RWPE1 (cell line): Measurements from ENCODE around the gene MRPL34.

ENCODE experiments used
- CTCF ChIA-PET: fragments of 350-600 bp; sonication (Branson Sonifier 250); formaldehyde crosslinking; extraction: SDS; loops from one replicate; lab custom pipeline; 2021; lab: Yijun Ruan, JAX
- POLR2A ChIA-PET: fragments of 400-600 bp; formaldehyde crosslinking; extraction: SDS; loops from one replicate; lab custom pipeline; 2020; ENCODE audit warnings: antibody characterized with exemption; ENCODE audit not compliant: low non-redundant PET; lab: Yijun Ruan, JAX
- DNase-seq: peaks from one replicate; pipeline ENCODE4 v3.0.0; 2012; ENCODE audit warnings: low spot score
- H3K27ac ChIP-seq: fragments of 450-650 bp; 2 replicates; pipeline ENCODE4 v1.5.1; 2017
- CTCF ChIP-seq: fragments of 450-650 bp; conservative IDR thresholded peaks from 2 replicates; pipeline ENCODE4 v1.5.1; 2017; ENCODE audit warnings: low read depth, mild to moderate bottlenecking

The MRPL34 gene

GRCh38 chr19:17305517-17306284 lies at the start of gene MRPL34:
Gene MRPL34, plus strand, starts transcription at chr19:17305872. Its CDS starts 21 bp downstream, at chr19:17305893.
- ChIA-PET POLR2A (interaction anchor here (0.5 kb wide), 1 partner anchor 118 kb away, joined by 4 read pairs; no protein-coding TSS in a partner anchor), CTCF (interaction anchor here (0.7 to 1.7 kb wide), 5 partner anchors 12 to 81 kb away, joined by 3 to 9 read pairs (median 3); partner anchors contain the start of gene ANO8)
- TF ChIP-seq CTCF: peak; percentile 97
- H3K27ac ChIP-seq: peak within 1 kb of the TSS; percentile 98
- peak; percentile 96 for DNase-seq

- no peak overlapping the region for H3K27ac ChIP-seq
- DNase-seq: no peak
- ChIA-PET CTCF (interaction anchor here (0.6 kb wide), 1 partner anchor 42 kb away, joined by 3 read pairs; no protein-coding TSS in a partner anchor), POLR2A (interaction anchor here (0.6 kb wide), 1 partner anchor 22 kb away, joined by 3 read pairs; no protein-coding TSS in a partner anchor)
- no peak for TF ChIP-seq CTCF
These were observed 49.5 kb upstream of the MRPL34 start for GRCh38 chr19:17256130-17256529.

- CTCF ChIA-PET: interaction anchor here (0.6 to 0.7 kb wide), 2 partner anchors 11 to 1020 kb away, joined by 3 to 5 read pairs; no protein-coding TSS in a partner anchor
- DNase-seq: no peak
- POLR2A ChIA-PET: no interaction called here
- TF ChIP-seq CTCF: no peak
- H3K27ac ChIP-seq: no peak overlapping the region
These were observed 46.4 kb upstream of the MRPL34 start for GRCh38 chr19:17259118-17259780.

- no peak for TF ChIP-seq CTCF
- no peak overlapping the region for H3K27ac ChIP-seq
- POLR2A ChIA-PET: no interaction called here
- DNase-seq: no peak
- CTCF ChIA-PET: interaction anchor here (0.5 to 1.7 kb wide), 8 partner anchors 7 to 101 kb away, joined by 3 to 15 read pairs (median 8); partner anchors contain the start of gene ANKLE1
These were observed 45.7 kb upstream of the MRPL34 start for GRCh38 chr19:17259934-17260333.

- ChIA-PET CTCF (interaction anchor here (0.6 to 1.7 kb wide), 9 partner anchors 8 to 100 kb away, joined by 3 to 15 read pairs (median 5); partner anchors contain the start of gene ANKLE1), POLR2A (interaction anchor here (0.6 kb wide), 1 partner anchor 38 kb away, joined by 4 read pairs; no protein-coding TSS in a partner anchor)
- peak; percentile 94 for DNase-seq
- TF ChIP-seq CTCF: peak; percentile 99
- H3K27ac ChIP-seq: peak overlapping the region; percentile 52
These were observed 44.8 kb upstream of the MRPL34 start for GRCh38 chr19:17260842-17261325.

- ChIA-PET POLR2A (no interaction called here), CTCF (no interaction called here)
- no peak for TF ChIP-seq CTCF
- peak overlapping the region; percentile 16; the same call in 1 of the 2 replicates for H3K27ac ChIP-seq
- DNase-seq: no peak
These were observed 43.1 kb upstream of the MRPL34 start for GRCh38 chr19:17262557-17262956.
